HUDEP-2 (cell line): Measurements from ENCODE around the gene TCERG1L.

Experiments
- DNase-seq, 76 experiments: peaks; one replicate each; lab custom pipeline; 2025; ENCODE audit not compliant: unreplicated experiment in 76 of 76; lab: John Stamatoyannopoulos, UW

Gene TCERG1L

DNA sequence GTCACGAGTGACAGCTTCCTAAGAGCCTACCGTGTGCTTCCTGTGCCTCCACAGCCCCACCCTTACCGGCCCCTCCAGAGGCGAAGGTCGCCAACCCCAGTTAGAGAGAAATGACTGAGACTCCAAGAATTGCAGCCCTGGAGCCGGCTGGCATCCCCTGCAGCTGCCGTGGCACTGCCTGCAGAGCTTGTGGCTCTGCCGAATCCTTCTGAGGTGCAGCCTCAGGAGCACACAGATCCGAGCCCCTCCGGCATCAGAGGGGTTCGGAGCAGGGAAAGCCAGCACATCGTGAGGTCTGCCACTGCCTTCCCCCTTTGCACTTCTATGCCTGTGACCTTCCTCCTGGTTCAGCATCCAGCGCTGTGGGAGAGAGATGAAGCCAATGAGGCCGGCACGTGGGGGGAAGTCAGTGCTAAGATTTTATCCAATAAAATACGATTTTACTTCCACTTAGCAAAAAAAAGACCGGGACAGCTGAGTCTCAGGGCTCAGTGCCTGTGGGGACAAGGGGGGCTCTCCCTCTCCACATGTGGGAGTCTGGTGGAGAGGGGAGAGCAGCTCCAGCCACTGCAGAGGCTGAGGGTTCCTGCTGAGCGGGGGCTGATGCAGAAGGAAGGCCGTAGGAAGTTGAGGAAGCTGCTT is 80.1 kb downstream of the TCERG1L start:
- DNase-seq: no peak

DNA sequence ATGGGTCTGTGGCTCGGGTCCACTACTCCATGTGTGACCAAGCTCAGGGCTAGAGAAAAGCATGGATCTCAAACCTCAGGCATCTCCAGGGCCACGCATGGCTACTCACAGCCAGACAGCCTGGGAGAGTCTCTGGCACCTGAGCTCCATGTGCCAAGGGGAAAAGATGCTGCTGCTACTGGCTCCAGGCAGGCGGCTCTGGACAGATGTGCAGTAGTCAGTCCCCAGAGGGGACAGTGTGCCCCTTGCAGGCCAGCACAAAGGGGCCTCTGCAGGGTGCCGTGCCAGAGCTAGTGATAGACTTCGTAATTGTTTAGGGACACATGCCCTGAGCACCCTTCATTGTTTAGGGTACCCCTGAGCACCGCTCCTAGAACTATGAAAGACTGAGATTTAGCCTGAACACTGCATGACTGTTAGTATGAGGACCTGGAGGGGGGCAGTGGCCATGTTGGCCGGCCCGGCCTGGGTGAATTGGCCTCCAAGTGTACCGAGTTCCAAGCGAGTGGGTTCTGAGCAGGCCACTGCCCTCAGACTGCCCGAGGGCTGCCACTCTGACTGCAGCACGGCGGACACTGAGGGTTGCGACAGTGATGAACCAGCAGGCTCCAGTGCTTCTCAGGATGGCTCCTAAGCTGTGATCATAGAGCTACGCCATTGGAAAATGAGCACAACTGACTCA is 80.7 kb downstream of the TCERG1L start:
- DNase-seq: no peak

DNA sequence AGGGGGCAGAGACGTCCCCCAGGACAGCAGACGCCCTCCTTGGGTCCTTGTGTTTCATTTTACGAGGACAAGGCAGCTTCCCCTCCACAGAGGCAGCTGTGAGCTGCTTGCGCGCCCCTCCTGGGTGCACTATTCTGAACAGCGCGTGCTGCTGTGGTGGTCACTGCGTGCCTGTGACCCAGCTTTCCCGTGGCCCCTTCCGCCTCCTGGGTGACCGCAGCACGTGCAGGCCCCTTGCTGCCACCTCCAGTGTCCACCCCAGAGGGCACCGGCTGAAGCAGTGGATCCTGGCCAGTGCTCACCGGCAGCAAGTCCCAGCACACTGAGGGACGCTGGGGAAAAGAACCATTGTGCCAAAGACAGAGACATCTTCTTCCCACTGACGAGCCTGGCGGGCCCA is 81.4 kb downstream of the TCERG1L start:
- DNase-seq: no peak

DNA sequence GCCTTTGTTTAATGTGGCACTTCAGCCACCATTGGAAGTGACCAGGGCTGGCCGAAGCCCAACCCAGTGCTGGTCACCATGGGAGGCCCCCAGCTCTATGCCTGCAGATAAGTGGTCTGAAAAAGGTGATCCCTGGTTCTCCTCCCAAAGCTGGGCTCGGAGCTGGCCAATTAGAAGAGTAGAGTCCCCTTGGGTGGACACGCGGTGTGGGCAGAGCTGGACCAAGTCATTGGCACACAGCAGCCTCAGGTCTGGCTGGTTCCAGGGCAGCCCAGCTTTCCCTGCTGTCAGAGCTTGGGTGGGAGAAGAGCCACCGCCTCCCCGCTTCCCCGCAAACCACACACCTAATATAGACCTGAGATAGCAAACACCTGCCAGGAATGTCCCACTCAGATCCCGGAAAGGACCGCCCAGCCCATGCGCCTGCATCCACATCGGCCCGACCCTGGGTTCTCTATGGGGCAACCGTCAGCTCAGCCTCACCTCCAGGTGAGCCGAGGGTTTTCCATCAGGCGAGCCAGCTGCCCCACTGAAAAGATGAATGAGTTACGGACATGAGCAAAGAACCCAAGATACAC is 84.3 kb downstream of the TCERG1L start:
- DNase-seq: no peak

DNA sequence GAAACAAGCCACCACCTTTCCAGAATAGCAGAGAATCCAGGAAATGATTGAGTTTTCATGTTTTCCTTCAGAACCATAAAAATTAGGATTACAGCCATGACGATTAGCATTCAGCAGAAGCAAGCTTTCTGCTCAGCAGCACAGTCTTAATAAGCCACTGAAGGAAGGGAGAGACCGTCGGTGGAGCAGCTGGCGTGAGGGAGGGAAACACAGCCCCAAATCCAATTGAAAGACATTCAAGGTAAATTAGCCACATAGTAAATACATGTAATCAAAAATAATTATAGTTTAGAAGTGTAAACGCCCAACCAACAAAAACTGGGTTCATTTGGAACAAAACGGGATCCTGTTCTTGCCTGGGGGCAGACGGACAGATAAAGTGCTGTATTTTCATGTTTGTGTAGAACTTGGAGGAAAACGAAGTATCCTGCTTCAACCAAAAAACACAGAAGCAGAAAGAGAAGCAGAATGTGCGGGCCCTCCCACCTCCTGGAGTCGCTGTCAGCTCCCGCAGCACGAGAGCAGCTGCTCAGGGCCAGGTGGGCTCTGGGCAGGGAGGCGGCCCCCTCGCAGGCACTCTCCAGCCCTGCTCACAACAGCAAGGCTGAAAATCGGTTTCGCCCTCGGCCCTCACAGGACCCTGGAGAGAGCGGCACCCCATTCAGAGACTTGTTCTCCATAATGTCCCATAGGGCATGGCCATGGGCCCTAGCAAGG is 84.9 kb downstream of the TCERG1L start:
- no peak for DNase-seq

DNA sequence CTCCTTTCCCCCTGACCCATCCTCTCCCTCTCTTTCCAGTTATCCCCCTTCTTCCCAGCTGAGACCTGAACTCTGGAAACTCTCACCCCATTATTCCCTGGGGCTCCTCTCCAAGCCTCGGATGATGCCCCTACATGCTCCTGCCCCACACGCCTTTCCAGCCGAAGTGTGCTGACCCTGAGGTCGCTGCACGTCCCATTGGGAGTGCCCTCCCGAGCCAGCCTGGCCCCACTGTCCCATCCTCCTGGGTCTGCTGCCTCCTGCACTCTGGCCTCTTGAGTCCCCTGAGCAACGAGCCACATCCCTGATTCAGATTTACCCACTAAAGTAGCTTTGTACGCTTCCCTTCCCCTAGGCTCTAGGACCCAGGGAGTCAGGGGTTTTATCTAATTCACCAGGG is 87.4 kb downstream of the TCERG1L start:
- no peak for DNase-seq

DNA sequence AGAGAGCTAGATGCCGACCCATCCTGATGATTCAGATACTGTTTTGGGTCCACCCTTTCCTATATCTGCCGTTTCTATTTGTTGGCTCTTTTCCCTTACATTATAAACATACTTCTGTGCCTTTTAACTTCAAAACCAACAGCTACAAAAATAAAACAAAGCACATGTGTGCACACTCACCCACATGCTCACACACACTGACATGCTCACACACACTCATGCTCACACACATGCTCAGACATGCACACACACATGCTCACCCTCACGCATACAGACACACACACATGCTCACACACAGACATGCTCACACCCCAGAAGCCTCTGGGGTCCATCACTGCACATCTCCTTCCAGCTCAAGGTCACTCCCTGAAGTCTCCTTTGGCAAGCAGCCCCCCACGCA is 88.1 kb downstream of the TCERG1L start:
- no peak for DNase-seq

DNA sequence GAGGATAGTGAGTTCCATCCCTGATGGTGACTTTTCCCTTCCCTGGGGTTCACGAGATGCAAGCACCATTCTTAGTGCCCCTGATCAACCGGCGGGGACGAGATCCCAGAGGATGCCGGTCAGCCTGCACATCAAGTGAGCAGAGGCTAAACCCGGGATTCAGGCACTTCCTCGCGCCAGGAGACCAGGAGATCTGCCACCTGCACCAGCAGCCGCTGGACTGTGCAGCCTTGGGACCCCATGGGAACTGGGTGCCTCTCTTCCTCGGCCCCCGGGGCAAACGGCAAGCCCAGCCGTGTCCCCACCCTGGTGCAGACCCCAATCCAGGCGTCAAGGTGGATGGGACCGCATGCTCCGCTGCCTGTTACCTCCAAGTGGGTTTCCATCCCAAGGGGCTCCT is 88.5 kb downstream of the TCERG1L start:
- no peak for DNase-seq

DNA sequence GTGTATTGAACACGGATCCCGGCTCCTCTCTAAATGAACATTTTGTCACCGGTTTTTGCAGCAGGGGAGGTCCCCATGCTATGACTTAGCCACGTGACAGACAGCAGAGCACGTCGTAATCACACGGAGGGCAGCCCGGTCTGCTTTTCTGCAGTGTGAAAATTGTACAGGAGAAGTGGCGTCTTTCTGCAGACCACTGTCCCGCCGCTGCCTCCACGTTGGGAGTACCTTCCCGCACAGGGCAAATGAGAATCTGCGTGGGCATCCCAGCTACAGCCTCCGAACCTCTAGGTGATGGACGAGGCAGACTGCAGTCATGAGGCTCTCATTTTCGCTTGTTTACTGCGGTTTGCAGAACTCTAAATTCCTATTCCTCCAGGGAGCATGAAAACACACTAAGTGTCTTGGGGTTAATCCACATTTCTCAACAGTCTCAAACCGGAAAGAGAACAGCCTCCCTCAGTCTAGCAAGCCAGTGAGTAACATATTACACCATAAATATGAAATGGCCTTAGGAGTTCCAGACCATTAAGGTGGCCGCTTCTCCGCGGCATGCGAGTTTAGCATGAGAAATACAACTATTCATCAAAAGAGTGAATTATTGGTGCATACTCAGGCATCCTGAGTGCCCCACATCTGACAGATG is 89.8 kb downstream of the TCERG1L start:
- DNase-seq: no peak

DNA sequence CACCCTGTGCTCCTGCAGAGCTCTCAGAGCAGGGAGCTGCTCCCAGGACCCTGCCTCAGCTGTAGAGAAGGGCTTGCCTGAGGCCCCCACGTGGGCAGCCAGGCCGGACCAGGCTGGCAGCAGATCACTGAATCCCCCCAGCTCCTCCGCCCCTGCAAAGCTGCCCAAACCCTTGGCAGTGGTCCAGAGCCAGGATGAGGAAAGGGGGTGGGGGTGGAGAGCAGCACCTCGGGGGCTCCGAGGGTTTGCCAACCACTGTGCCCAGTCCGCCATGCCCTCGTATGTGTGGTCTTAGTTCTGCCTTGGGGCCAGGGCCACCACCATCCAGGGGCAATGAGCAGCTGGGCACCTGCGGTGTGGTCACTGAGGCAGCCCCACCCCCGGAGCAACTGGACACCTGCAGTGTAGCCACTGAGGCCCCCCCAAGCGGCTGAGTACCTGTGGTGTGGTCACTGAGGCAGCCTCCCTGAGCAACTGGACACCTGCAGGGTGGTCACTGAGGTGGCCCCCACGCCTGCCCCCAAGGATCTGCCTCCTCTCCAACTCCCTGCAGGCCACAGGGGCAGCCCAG is 90.8 kb downstream of the TCERG1L start:
- DNase-seq: no peak

DNA sequence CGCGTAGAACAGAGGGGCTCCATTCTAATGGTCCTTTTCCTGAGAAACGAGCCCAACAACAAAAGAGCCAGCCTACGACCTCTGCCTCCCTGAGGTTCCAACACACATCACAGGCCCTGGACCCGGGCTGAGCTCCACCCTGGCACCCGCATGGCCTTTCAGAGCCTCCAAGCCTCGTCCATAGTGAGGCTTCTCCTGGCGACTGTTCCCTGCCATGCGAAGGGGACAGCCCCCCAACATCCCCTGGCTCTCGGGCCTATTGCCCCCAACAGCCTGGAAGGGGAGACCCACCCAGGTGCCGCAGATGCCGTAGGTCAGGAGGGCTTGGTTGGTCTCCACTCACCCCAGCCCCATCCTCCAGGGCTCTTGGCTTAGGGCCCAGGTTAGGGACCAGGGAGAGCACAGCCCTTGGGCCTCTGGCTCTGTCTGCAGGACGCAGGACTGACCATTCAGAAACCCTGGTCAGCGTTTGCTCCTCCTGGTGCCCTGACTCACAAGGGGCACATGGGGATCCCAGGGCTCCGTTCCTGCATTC is 91.5 kb downstream of the TCERG1L start:
- DNase-seq: no peak

DNA sequence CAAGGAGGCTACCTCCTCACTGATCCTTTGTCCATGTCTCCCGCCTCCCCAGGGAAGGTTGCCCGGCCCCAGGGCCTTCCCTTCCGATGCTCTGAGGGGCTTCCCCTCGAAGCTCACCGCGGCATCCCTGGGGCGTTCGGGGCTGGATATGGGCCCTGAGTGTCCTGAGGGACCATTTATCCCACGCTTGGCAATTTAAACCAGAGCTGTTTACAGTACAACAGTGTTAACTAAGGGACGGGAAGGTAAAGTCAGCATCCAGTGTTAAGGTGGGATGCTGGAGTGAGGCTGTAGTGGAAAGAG is 92.0 kb downstream of the TCERG1L start:
- DNase-seq: no peak

DNA sequence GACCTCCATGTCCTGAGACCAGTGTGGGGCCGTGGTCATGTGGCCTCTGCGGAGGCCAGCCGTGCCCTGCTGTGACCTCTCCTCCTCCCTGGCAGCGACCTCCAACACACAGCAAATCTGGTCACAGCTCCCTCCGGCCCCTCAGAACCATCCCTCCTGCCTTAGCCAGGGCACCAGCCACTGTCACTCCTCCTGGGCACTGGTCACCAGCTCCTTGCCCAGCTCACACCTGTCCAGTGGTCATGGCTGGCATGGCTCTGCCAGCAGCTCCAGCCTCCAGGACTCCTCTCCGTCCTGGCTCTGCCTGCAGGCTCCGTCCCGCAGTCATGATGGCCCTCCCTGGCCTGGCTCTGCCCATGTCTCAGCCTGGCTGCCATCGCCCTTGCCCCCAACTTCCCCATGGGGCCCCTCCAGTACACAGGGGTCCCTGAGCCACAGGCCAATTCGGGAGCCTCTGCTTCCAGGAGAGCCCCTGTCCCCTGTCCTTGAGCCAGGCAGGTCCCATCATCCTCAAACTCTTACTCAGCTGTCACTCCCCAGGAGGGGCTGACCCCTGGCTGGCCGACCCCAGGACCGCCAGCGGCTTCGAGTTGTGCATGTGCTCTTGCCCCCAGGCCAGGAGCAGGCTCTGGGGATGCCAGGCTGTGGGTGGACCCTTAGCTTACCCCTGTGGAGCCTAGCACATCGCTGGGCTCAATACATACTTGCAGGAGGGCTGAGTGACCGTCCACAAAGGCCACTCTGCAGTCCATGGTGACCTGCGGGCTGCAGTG is 92.5 kb downstream of the TCERG1L start:
- no peak for DNase-seq

DNA sequence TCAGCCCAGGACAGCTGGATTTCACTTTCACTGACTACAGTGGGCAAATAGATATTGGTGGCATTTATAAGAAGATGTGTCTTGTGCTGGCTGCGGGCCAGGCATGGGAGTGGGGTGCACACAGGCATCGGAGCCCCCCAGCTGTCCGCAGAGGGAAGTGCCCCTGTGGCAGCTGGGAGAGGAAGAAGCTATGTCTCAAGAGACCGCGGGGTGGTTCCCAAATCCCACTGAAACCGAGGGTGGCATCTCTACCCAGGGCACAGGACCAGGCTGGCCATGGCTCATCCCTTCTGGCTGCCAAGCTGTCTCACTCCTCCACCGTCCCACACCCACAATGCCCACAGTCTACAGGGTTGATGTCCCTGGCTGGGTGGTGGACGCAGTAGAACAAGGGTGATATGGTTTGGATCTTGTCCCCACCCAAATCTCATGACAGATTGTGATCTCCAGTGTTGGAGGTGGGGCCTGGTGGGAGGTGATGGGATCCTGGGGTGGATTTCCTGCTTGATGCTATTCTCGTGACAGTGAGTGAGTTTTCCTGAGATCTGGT is 94.8 kb downstream of the TCERG1L start:
- no peak for DNase-seq

DNA sequence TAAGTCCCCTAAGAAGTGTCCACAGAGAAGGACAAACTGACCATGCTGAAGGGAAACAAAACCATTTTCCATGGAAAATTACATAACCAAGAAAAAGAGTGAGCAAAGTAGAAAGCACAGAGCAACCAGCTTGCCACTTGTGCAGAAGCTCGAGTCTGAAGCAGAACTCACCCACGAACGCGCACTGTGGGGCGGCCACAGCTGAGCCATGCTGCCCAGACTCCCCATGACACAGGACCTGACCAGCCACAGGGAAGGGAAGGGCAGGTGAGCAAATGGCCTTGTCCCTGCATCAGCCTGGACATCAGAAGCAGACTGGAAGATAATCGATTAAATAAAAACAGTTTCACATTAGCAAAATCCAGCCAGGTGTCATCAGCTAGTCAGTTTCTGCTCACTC is 95.7 kb downstream of the TCERG1L start:
- no peak for DNase-seq

DNA sequence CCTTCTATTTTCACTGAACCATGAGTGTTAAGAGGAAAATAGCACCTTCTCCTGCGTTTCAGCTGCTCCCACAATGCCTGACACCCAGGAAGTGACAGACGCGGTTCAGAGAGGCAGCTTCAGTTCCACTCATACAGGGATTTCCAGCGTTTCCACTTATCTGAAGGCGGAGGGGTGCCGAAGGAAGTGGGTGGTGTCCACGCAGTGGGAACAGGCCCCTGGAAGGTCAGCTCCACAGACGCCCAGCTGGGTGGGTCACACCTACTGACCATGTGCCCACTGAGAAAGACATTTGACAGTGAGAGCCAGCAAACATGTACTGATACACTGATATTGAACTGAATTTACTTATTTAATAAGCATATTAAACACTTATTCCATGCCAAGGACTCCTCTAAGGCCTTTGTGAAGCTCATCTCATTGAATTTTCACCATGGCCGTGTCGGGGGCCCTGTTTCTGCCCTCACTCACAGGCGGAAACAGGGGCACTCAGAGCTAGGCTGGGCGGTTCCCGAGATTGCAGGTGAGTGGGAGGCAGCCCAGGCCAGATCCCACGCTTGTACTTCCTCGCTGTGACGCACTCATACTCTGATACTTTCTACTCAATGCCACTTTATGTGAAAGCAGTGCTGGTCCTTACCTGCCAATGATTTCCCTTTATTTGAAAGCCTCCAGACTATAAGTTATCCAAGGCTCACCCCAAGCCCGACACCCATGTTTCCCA is 96.8 kb downstream of the TCERG1L start:
- DNase-seq: no peak

DNA sequence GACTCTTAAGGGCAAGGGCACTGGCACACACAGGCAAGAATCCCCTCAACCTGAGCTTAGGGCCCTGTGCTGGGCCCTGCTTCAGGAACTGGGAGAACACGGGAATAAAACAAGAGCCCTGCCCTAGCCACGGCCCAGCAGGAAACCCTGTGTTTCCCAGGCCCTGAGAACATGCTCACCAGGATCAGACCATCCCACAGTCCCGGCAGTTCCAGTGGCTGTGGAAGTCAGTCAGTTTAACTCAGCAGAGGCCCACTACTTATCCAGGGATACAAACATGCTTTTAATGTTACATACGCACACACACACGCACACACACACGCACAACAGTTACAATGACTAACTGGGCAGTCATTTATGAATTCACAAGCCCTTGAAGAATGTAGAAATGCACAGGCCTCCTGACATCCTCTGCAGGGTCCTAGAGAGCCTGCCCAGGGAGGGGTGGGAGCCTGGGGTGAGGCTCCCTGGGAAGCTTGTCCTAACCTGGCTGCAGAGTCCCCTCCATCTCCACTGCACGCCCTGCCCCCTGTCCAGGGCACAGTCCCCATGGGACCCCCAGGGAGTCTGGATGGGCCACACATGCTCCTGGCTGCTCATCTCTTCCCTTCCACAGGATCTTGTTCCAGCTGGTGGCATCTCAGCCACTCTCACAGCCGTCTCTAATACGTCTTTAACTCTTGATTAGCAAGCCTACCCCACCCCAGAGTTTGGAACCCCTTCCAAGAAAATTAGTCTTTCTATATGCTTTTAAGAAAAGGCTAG is 97.6 kb downstream of the TCERG1L start:
- no peak for DNase-seq

DNA sequence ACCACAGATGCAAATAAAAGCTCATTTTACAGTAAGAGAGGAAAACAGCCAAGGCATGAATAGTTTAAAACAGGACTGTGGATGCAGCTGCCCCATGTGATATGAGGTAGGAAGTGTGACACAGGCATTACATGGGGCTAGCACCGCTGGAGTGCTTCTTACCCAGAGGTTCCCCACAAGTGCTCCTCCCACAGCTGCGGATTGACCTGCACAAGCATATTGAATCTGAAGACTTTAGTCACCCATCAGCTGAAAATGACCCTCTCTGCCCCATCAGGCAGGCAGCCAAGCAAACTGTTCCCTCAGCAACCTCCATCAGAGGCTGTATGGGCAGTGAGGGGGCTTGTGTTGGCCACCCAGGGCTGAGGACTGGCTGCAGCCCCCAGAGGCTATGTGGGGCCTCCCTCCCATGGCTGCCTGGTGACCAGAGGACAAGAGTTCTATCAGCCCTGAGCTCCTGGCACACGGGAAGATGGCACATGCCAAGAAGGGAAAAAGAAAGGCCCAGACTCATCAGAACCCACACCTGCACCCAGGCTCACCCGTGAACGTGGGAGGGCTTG is 98.7 kb downstream of the TCERG1L start:
- DNase-seq: no peak
